Sigmoid colon (tissue), 3 donors: ENCODE measurements around the gene ACOT6.
"Not testable (repeated sequence)": the region's sequence is repeated elsewhere in the genome, so short reads cannot be mapped to it uniquely, and the experiment has no call there.

ENCODE experiments used
- POLR2A ChIP-seq, 2 donors: fragments of 450-650 bp; IDR thresholded peaks; one replicate each; pipeline ENCODE4 v1.6.1; 2016; ENCODE audit warnings: antibody characterized with exemption in 2 of 2, mild to moderate bottlenecking in 2 of 2, moderate library complexity in 2 of 2
- TF ChIP-seq, protein P1 (sequence below), 4 experiments: fragments of 450-650 bp in 3 of 4; fragments of 200-600 bp in 1 of 4; IDR thresholded peaks; one replicate each; pipeline ENCODE4 v1.5.1; 2016 to 2019; ENCODE audit warnings: antibody characterized with exemption in 4 of 4, mild to moderate bottlenecking in 3 of 4, moderate library complexity in 2 of 4

DNA sequence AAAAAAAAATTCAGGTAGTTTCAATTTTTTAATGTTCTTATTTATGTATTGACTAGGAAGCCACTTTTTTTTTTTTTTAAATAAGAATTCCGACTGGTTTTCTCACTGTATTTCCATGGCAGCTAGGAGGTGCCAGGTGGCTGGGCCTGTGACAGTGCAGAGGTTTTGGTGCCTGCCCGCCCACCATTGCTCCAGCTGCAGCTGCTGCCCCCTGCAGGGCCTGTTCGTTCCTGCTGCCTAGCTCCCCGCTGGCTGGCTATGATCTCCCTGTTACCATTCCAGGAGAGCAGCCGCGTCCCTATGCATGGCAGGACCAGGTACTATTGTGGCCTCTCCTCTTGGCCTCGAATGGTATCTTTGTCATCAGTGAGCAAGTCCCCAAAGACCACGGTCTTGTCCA lies 41.4 kb upstream of the ACOT6 start:
- TF ChIP-seq, protein P1, sequence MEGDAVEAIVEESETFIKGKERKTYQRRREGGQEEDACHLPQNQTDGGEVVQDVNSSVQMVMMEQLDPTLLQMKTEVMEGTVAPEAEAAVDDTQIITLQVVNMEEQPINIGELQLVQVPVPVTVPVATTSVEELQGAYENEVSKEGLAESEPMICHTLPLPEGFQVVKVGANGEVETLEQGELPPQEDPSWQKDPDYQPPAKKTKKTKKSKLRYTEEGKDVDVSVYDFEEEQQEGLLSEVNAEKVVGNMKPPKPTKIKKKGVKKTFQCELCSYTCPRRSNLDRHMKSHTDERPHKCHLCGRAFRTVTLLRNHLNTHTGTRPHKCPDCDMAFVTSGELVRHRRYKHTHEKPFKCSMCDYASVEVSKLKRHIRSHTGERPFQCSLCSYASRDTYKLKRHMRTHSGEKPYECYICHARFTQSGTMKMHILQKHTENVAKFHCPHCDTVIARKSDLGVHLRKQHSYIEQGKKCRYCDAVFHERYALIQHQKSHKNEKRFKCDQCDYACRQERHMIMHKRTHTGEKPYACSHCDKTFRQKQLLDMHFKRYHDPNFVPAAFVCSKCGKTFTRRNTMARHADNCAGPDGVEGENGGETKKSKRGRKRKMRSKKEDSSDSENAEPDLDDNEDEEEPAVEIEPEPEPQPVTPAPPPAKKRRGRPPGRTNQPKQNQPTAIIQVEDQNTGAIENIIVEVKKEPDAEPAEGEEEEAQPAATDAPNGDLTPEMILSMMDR (IDR thresholded peaks at IDR 0.05) = peak; percentile 15 to 51 (median 40)
- TF ChIP-seq POLR2A (IDR thresholded peaks at IDR 0.05) = not testable (repeated sequence)
